GM23338 (cell line): ENCODE measurements around the gene IL24. TPM values are rescaled to one million over a fixed set of nuclear protein-coding genes. Genes with fewer than 3 reads are reported as not detected.

Experiments used
- EZH2phosphoT487 ChIP-seq: fragments of 200-600 bp; sonication (generic); IDR thresholded peaks from one replicate; pipeline ENCODE4 v1.8.1; 2018; ENCODE audit warnings: antibody characterized with exemption; ENCODE audit not compliant: unreplicated experiment
- NANOG ChIP-seq: IDR thresholded peaks from 2 replicates; pipeline ENCODE4 v1.6.1; 2016; ENCODE audit warnings: antibody characterized with exemption, borderline replicate concordance
- ZNF114 ChIP-seq: fragments of 250-450 bp; sonication (Bioruptor Pico); IDR thresholded peaks from 2 replicates; pipeline ENCODE4 v1.5.0; 2020; ENCODE audit warnings: mild to moderate bottlenecking, moderate library complexity
- polyA plus RNA-seq: library from polyadenylated mRNA; unstranded; fragments of >200 nt; fragmentation: Nextera tagmentation; extraction: Ambion mirVana; gene quantifications from 2 replicates; pipeline ENCODE4 v1.2.1, GENCODE V29; 2016
- total RNA-seq: library from RNA; depleted of rRNA; stranded (reverse); fragments of >200 nt; shearing (Covaris generic); gene quantifications from 2 replicates; pipeline ENCODE4 v1.2.3, GENCODE V29; 2014
- TF ChIP-seq, protein P1 (sequence below): fragments of 250-450 bp; sonication (Bioruptor Pico); IDR thresholded peaks from 2 replicates; pipeline ENCODE4 v1.5.0; 2020; ENCODE audit warnings: mild to moderate bottlenecking, moderate library complexity
- TF ChIP-seq, protein P2 (sequence below): IDR thresholded peaks from one replicate; pipeline ENCODE4 v1.6.1; 2018; ENCODE audit warnings: antibody characterized with exemption; ENCODE audit not compliant: unreplicated experiment
- TF ChIP-seq, protein P3 (sequence below), 2 experiments: fragments of 200-600 bp in 1 of 2; sonication (generic) in 1 of 2; conservative IDR thresholded peaks; 2 replicates each; pipeline versions ENCODE4 v1.5.1 to v1.6.1; 2016 to 2017; ENCODE audit warnings: antibody characterized with exemption in 2 of 2, low read depth in 2 of 2, mild to moderate bottlenecking in 2 of 2, moderate library complexity in 1 of 2

The IL24 gene
- total and polyA plus RNA-seq, 2 experiments from 2014 or later, result not detected

DNA sequence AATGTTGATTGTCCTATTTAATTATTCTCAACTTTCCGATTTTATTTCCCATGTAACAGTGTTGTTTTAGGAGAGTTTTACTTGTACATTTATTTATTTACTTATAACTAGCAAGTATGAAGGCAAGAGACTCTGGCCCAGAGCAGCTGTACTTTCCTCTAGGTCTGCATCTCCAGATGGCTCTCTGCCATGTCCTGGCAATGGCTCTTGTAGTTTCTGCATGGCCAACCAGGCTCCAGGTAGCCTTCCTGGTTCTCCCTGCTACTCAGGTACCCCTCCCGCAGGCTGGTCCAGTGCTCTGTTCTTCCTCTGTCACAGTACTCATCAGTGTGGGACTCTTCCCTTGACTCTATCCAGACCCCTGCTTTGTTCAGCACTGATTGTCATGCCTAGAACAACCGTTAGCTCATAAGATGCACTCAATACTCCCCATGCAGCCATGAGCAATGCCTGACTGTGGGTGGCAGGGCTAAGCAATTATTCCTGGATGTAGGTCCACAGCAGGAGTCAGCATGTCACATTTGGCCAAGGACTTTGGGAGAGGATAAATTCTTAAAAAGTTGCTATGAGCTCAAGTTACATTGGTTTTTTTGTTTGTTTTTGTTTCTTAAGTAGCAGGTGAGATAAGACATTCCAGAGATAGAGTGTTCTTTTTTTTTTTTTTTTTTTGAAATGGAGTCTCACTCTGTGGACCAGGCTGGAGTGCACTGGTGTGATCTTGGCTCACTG is 42.7 kb upstream of the IL24 start (continued):
- TF ChIP-seq, protein P1, sequence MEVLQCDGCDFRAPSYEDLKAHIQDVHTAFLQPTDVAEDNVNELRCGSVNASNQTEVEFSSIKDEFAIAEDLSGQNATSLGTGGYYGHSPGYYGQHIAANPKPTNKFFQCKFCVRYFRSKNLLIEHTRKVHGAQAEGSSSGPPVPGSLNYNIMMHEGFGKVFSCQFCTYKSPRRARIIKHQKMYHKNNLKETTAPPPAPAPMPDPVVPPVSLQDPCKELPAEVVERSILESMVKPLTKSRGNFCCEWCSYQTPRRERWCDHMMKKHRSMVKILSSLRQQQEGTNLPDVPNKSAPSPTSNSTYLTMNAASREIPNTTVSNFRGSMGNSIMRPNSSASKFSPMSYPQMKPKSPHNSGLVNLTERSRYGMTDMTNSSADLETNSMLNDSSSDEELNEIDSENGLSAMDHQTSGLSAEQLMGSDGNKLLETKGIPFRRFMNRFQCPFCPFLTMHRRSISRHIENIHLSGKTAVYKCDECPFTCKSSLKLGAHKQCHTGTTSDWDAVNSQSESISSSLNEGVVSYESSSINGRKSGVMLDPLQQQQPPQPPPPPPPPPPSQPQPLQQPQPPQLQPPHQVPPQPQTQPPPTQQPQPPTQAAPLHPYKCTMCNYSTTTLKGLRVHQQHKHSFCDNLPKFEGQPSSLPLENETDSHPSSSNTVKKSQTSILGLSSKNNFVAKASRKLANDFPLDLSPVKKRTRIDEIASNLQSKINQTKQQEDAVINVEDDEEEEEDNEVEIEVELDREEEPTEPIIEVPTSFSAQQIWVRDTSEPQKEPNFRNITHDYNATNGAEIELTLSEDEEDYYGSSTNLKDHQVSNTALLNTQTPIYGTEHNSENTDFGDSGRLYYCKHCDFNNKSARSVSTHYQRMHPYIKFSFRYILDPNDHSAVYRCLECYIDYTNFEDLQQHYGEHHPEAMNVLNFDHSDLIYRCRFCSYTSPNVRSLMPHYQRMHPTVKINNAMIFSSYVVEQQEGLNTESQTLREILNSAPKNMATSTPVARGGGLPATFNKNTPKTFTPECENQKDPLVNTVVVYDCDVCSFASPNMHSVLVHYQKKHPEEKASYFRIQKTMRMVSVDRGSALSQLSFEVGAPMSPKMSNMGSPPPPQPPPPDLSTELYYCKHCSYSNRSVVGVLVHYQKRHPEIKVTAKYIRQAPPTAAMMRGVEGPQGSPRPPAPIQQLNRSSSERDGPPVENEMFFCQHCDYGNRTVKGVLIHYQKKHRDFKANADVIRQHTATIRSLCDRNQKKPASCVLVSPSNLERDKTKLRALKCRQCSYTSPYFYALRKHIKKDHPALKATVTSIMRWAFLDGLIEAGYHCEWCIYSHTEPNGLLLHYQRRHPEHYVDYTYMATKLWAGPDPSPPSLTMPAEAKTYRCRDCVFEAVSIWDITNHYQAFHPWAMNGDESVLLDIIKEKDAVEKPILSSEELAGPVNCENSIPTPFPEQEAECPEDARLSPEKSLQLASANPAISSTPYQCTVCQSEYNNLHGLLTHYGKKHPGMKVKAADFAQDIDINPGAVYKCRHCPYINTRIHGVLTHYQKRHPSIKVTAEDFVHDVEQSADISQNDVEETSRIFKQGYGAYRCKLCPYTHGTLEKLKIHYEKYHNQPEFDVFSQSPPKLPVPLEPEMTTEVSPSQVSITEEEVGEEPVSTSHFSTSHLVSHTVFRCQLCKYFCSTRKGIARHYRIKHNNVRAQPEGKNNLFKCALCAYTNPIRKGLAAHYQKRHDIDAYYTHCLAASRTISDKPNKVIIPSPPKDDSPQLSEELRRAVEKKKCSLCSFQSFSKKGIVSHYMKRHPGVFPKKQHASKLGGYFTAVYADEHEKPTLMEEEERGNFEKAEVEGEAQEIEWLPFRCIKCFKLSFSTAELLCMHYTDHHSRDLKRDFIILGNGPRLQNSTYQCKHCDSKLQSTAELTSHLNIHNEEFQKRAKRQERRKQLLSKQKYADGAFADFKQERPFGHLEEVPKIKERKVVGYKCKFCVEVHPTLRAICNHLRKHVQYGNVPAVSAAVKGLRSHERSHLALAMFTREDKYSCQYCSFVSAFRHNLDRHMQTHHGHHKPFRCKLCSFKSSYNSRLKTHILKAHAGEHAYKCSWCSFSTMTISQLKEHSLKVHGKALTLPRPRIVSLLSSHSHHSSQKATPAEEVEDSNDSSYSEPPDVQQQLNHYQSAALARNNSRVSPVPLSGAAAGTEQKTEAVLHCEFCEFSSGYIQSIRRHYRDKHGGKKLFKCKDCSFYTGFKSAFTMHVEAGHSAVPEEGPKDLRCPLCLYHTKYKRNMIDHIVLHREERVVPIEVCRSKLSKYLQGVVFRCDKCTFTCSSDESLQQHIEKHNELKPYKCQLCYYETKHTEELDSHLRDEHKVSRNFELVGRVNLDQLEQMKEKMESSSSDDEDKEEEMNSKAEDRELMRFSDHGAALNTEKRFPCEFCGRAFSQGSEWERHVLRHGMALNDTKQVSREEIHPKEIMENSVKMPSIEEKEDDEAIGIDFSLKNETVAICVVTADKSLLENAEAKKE (CRISPR knock-in tag), result no peak
- TF ChIP-seq NANOG, result no peak
- TF ChIP-seq EZH2phosphoT487, result no peak
- TF ChIP-seq, protein P2, sequence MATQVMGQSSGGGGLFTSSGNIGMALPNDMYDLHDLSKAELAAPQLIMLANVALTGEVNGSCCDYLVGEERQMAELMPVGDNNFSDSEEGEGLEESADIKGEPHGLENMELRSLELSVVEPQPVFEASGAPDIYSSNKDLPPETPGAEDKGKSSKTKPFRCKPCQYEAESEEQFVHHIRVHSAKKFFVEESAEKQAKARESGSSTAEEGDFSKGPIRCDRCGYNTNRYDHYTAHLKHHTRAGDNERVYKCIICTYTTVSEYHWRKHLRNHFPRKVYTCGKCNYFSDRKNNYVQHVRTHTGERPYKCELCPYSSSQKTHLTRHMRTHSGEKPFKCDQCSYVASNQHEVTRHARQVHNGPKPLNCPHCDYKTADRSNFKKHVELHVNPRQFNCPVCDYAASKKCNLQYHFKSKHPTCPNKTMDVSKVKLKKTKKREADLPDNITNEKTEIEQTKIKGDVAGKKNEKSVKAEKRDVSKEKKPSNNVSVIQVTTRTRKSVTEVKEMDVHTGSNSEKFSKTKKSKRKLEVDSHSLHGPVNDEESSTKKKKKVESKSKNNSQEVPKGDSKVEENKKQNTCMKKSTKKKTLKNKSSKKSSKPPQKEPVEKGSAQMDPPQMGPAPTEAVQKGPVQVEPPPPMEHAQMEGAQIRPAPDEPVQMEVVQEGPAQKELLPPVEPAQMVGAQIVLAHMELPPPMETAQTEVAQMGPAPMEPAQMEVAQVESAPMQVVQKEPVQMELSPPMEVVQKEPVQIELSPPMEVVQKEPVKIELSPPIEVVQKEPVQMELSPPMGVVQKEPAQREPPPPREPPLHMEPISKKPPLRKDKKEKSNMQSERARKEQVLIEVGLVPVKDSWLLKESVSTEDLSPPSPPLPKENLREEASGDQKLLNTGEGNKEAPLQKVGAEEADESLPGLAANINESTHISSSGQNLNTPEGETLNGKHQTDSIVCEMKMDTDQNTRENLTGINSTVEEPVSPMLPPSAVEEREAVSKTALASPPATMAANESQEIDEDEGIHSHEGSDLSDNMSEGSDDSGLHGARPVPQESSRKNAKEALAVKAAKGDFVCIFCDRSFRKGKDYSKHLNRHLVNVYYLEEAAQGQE, result no peak
- TF ChIP-seq, protein P3, sequence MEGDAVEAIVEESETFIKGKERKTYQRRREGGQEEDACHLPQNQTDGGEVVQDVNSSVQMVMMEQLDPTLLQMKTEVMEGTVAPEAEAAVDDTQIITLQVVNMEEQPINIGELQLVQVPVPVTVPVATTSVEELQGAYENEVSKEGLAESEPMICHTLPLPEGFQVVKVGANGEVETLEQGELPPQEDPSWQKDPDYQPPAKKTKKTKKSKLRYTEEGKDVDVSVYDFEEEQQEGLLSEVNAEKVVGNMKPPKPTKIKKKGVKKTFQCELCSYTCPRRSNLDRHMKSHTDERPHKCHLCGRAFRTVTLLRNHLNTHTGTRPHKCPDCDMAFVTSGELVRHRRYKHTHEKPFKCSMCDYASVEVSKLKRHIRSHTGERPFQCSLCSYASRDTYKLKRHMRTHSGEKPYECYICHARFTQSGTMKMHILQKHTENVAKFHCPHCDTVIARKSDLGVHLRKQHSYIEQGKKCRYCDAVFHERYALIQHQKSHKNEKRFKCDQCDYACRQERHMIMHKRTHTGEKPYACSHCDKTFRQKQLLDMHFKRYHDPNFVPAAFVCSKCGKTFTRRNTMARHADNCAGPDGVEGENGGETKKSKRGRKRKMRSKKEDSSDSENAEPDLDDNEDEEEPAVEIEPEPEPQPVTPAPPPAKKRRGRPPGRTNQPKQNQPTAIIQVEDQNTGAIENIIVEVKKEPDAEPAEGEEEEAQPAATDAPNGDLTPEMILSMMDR (conservative IDR thresholded peaks at IDR 0.05; ENCODE audit: low read depth in 2 of 2), result no peak
- no peak for TF ChIP-seq ZNF114 (CRISPR knock-in tag)
